Ectodermal cell (in vitro differentiated cells): ENCODE results near the gene MYOM1.

Experiments used
- H3K27ac ChIP-seq: 2 replicates; pipeline ENCODE4 v1.7.0; 2013; ENCODE audit warnings: mild to moderate bottlenecking, low read depth, low read length; ENCODE audit not compliant: insufficient read depth, poor library complexity, severe bottlenecking
- H3K27me3 ChIP-seq: 2 replicates; pipeline ENCODE4 v1.7.0; 2013; ENCODE audit warnings: mild to moderate bottlenecking, low read length; ENCODE audit not compliant: insufficient read depth, control insufficient read depth, poor library complexity, severe bottlenecking
- H3K36me3 ChIP-seq: one replicate; pipeline ENCODE4 v1.7.0; 2013; ENCODE audit warnings: low read length; ENCODE audit not compliant: control insufficient read depth, insufficient read depth
- H3K4me1 ChIP-seq: one replicate; pipeline ENCODE4 v1.7.0; 2013; ENCODE audit warnings: low read length; ENCODE audit not compliant: control insufficient read depth, insufficient read depth
- H3K4me3 ChIP-seq: 2 replicates; pipeline ENCODE4 v1.7.0; 2013; ENCODE audit warnings: low read depth, low read length, control low read depth; ENCODE audit not compliant: insufficient read depth
- H3K9me3 ChIP-seq: 2 replicates; pipeline ENCODE4 v1.7.0; 2013; ENCODE audit warnings: mild to moderate bottlenecking, low read length, moderate library complexity; ENCODE audit not compliant: control insufficient read depth
- WGBS, 2 experiments: methylation state at CpG; one replicate each; pipeline ENCODE4 v1.1.7; 2013; ENCODE audit warnings: missing lambda C conversion rate in 2 of 2; 5-methylcytosine and 5-hydroxymethylcytosine counted together

Gene MYOM1

GRCh38 chr18:3170441-3171161 is 49.2 kb downstream of the MYOM1 start:
- Histone ChIP-seq H3K9me3 (no peaks in the 10 kb centered on the region), H3K4me3 (no peak overlapping the region), H3K27me3 (no peaks in the 10 kb centered on the region), H3K27ac (no peak overlapping the region), H3K36me3 (no peaks in the 10 kb centered on the region), H3K4me1 (no peaks in the 10 kb centered on the region)
- 94 to 96% methylated on average over 6 of the region's 6 CpGs for WGBS, 2 experiments

DNA sequence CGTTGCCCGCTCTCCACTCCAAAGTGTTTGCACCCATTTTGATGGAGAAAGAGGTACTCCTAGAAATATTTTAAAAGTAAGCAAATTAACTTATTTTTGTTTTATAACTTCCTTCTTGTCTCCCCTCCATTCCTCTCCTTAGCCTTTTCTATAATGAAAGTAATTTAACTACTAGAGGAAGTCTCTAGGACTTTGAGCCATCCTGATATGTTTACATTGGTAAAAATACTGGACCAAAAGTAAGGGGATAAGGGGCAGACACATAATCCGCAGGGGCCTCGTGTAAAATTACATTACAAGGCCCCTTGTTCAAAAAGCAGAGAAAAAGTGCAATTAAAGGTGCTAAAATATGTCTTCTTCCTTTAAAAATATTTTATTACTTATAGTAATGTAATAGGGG is 55.4 kb downstream of the MYOM1 start:
- no peaks in the 10 kb centered on the region for H3K27me3 ChIP-seq
- H3K4me3 ChIP-seq = no peak overlapping the region
- H3K27ac ChIP-seq = no peak overlapping the region
- 100% methylated on average over 1 to 4 of the region's 4 CpGs for WGBS, 2 experiments
- H3K36me3 ChIP-seq = no peaks in the 10 kb centered on the region
- H3K9me3 ChIP-seq = no peaks in the 10 kb centered on the region
- no peaks in the 10 kb centered on the region for H3K4me1 ChIP-seq

DNA sequence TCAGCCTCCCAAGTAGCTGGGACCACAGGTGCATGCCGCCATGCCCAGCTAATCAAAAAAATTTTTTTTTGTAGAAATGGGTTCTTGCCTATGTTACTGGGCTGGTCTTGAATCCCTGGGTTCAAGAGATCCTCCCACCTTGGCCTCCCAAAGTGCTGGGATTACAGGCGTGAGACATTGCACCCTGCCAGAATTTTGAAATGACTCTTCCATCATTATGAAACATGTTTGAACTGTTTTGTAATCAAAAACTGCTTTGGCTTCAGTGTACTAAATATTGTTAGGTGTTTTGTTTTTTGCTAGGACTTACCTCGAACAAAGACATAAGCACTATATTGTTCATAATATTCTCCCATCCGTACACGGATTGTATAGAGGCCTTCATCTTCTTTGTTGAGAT is 55.8 kb downstream of the MYOM1 start:
- Histone ChIP-seq H3K4me3 (no peak overlapping the region), H3K9me3 (no peaks in the 10 kb centered on the region), H3K36me3 (no peaks in the 10 kb centered on the region), H3K4me1 (no peaks in the 10 kb centered on the region), H3K27me3 (no peaks in the 10 kb centered on the region), H3K27ac (no peak overlapping the region)
- 78 to 91% methylated on average over 4 to 5 of the region's 5 CpGs for WGBS, 2 experiments

GRCh38 chr18:3162181-3162580 is 57.6 kb downstream of the MYOM1 start:
- Histone ChIP-seq H3K9me3 (no peaks in the 10 kb centered on the region), H3K27me3 (no peaks in the 10 kb centered on the region), H3K4me3 (no peak overlapping the region), H3K4me1 (no peaks in the 10 kb centered on the region), H3K36me3 (no peaks in the 10 kb centered on the region), H3K27ac (no peak overlapping the region)
- WGBS, 2 experiments = 73 to 76% methylated on average over 2 to 3 of the region's 3 CpGs

GRCh38 chr18:3159830-3160229 is 59.9 kb downstream of the MYOM1 start:
- Histone ChIP-seq H3K4me3 (no peak overlapping the region), H3K36me3 (no peaks in the 10 kb centered on the region), H3K27me3 (no peaks in the 10 kb centered on the region), H3K4me1 (no peaks in the 10 kb centered on the region), H3K27ac (no peak overlapping the region), H3K9me3 (no peaks in the 10 kb centered on the region)
- 63 to 90% methylated on average over 1 of the region's 1 CpG for WGBS, 2 experiments

DNA sequence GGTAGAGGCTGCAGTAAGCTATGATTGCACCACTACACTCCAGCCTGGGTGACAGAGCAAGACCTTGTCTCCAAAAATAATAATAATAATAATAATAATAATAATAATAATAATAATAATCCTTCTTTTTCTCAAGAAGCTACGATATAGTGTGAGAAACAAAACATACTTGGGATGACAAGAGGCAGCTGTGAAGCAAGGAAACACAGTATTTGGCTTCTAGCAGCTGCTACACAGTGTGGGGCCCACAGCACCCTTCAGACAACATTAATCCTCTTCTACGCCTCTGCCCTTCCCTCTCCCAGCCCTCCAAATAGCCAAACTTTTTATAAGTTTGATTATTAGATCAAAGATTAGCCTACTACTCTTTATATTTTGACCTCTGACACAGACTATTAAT is 62.2 kb downstream of the MYOM1 start:
- H3K4me3 ChIP-seq = no peak overlapping the region
- 85 to 90% methylated on average over 2 of the region's 2 CpGs for WGBS, 2 experiments
- H3K27ac ChIP-seq = no peak overlapping the region
- no peaks in the 10 kb centered on the region for H3K27me3 ChIP-seq
- no peaks in the 10 kb centered on the region for H3K9me3 ChIP-seq
- H3K4me1 ChIP-seq = no peaks in the 10 kb centered on the region
- no peaks in the 10 kb centered on the region for H3K36me3 ChIP-seq

GRCh38 chr18:3157086-3157485 is 62.7 kb downstream of the MYOM1 start:
- Histone ChIP-seq H3K27me3 (no peaks in the 10 kb centered on the region), H3K4me1 (no peaks in the 10 kb centered on the region), H3K4me3 (no peak overlapping the region), H3K36me3 (no peaks in the 10 kb centered on the region), H3K27ac (no peak overlapping the region), H3K9me3 (no peaks in the 10 kb centered on the region)
- WGBS, 2 experiments = 86 to 87% methylated on average over 5 of the region's 5 CpGs

DNA sequence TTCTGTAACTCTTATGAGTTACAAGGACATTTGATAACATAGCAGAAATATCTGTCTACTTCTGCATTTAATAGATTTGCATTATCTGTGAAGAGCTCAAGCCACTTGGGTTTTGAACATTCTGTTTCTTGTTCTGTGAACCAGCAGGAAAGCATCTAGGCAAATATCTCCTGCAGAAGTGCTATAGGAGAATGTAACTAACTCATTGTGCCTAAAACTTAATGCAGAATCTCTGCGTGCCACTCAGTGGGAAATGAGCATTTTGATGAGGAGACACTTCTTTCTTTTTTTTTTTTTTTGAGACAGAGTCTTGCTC is 63.5 kb downstream of the MYOM1 start:
- H3K4me1 ChIP-seq = no peaks in the 10 kb centered on the region
- no peaks in the 10 kb centered on the region for H3K27me3 ChIP-seq
- H3K27ac ChIP-seq = no peak overlapping the region
- 89 to 95% methylated on average over 1 of the region's 1 CpG for WGBS, 2 experiments
- no peak overlapping the region for H3K4me3 ChIP-seq
- H3K36me3 ChIP-seq = no peaks in the 10 kb centered on the region
- no peaks in the 10 kb centered on the region for H3K9me3 ChIP-seq

DNA sequence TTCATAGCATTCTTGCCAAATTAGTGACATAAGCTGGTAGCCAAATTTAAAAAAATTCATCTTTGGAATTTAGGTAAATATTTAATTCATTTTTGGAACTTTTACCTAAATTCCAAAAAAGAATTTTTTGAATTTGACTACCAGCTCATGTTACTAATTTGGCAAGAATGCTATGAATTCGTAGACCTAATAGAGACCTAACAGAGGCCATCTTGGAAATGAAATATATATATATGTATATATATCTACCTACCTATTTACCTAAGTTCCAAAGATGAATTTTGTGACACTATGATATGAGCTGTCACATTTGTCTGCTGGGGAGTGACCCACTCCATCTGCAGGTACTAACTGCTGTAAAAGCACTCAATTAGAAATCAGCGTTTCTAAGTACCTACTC is 65.6 kb downstream of the MYOM1 start:
- no CpG with 5 or more reads among the region's 2 CpGs for WGBS, 2 experiments
- no peaks in the 10 kb centered on the region for H3K9me3 ChIP-seq
- H3K4me1 ChIP-seq = no peaks in the 10 kb centered on the region
- no peak overlapping the region for H3K4me3 ChIP-seq
- no peaks in the 10 kb centered on the region for H3K27me3 ChIP-seq
- H3K36me3 ChIP-seq = no peaks in the 10 kb centered on the region
- H3K27ac ChIP-seq = no peak overlapping the region

DNA sequence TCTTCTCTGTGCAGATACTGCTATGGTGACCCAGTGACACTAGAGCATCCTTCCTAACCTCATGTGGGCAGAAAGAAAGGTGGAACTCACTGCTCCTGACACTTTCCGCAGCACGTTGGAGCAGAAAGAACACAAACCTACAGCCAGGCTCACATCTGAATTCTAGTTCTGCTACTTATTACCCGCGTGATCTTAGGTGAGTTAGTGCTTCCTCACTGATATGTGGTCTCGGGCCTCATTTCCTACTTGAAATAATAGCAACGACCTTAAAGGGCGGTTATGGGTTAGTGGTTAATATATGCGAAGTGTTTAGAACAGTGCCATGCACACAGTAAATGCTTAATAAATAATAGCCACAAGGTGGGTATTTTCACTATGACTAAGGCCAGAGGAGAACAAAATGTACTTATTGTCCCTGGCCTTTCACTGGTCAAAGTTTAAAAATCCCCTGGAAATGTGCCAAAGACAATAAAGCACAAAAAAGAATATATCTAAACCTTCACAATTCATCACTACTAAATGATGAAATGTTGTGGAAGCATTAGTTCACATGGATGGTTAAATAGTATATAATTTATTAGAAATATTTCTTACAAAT is 66.6 kb downstream of the MYOM1 start:
- Histone ChIP-seq H3K36me3 (no peaks in the 10 kb centered on the region), H3K4me3 (no peak overlapping the region), H3K27me3 (no peaks in the 10 kb centered on the region), H3K27ac (no peak overlapping the region), H3K9me3 (no peaks in the 10 kb centered on the region), H3K4me1 (no peaks in the 10 kb centered on the region)
- 91 to 97% methylated on average over 8 of the region's 8 CpGs for WGBS, 2 experiments
